Measurements from ENCODE around the gene SCIMP. TPM values are rescaled to one million over a fixed set of nuclear protein-coding genes. Genes with fewer than 3 reads are reported as not detected.
"Not testable (repeated sequence)": the region's sequence is repeated elsewhere in the genome, so short reads cannot be mapped to it uniquely, and the experiment has no call there.

Gene SCIMP
- polyA plus RNA-seq, 1 of the 3 experiments (the other 2 are of a cell fraction): not detected

GRCh38 chr17:5225668-5226457 lies 8.8 kb downstream of the SCIMP start:
- Histone ChIP-seq H3K9me3 (no peaks in the 10 kb centered on the region), H3K79me2 (ENCODE audit: insufficient read depth) (no peaks in the 10 kb centered on the region), H4K20me1 (ENCODE audit: insufficient read depth) (no peaks in the 10 kb centered on the region), H3K4me1 (ENCODE audit: control insufficient read depth in 1 of 2, insufficient read depth in 2 of 2, low read depth in 1 of 2, low read length in 1 of 2) (no peaks in the 10 kb centered on the region), H2AFZ (ENCODE audit: low read depth) (no peak overlapping the region), H3K27me3 (ENCODE audit: insufficient read depth) (no peaks in the 10 kb centered on the region), H3K9me2 (no peaks in the 10 kb centered on the region), H3K27ac (ENCODE audit: low read depth in 2 of 2, low read length in 1 of 2) (no peak overlapping the region), H3K4me3 (ENCODE audit: low read depth in 2 of 2, low read length in 1 of 2) (no peak overlapping the region), H3K4me2 (no peak overlapping the region), H3F3A (replicated peaks; ENCODE audit: insufficient read depth) (no peaks in the 10 kb centered on the region), H3K36me3 (replicated peaks in 1 of 2; ENCODE audit: control insufficient read depth in 1 of 2, insufficient read depth in 2 of 2, low read length in 1 of 2) (no peaks in the 10 kb centered on the region), H3K9ac (no peak overlapping the region)
- DNase-seq: no peak
- ChIA-PET POLR2A (no interaction called here), CTCF (interaction anchor here (1.2 kb wide), 1 partner anchor 11 kb away, joined by 3 read pairs; no protein-coding TSS in a partner anchor)
- TF ChIP-seq FOSL2 (IDR thresholded peaks at IDR 0.05; ENCODE audit: borderline replicate concordance, low read depth) (no peak), RAD21 (IDR thresholded peaks at IDR 0.05; ENCODE audit: low read length) (no peak), TAF1 (IDR thresholded peaks at IDR 0.05; ENCODE audit: borderline replicate concordance, low read depth, low read length) (no peak), SMC3 (IDR thresholded peaks at IDR 0.05; ENCODE audit: low read depth, low read length) (no peak), FOXM1 (IDR thresholded peaks at IDR 0.05; ENCODE audit: low read depth) (no peak), ZBTB33 (IDR thresholded peaks at IDR 0.05; ENCODE audit: borderline replicate concordance, low read depth) (no peak), MEF2A (IDR thresholded peaks at IDR 0.05; ENCODE audit: borderline replicate concordance, low read depth) (no peak), EZH2phosphoT487 (IDR thresholded peaks at IDR 0.05; ENCODE audit: borderline replicate concordance, low read depth) (no peak), RFX5 (IDR thresholded peaks at IDR 0.05; ENCODE audit: low read length) (no peak), IRF3 (IDR thresholded peaks at IDR 0.05; ENCODE audit: low read depth, low read length) (no peak), USF1 (IDR thresholded peaks at IDR 0.05; ENCODE audit: borderline replicate concordance, low read depth) (no peak), RXRA (IDR thresholded peaks at IDR 0.05; ENCODE audit: borderline replicate concordance, low read depth) (no peak), CHD2 (IDR thresholded peaks at IDR 0.05; ENCODE audit: low read length, partially characterized antibody) (no peak), YY1 (IDR thresholded peaks at IDR 0.05; ENCODE audit: low read depth) (no peak), SIN3A (IDR thresholded peaks at IDR 0.05; ENCODE audit: borderline replicate concordance, low read depth, low read length) (no peak)
- 91% methylated on average over 17 of the region's 17 CpGs for WGBS (ENCODE audit: low lambda C conversion rate)

GRCh38 chr17:5221912-5222311 lies 12.7 kb downstream of the SCIMP start:
- H2AFZ ChIP-seq (ENCODE audit: low read depth); H3K27ac ChIP-seq (ENCODE audit: low read depth in 2 of 2, low read length in 1 of 2); DNase-seq; H3K4me1 ChIP-seq (ENCODE audit: control insufficient read depth in 1 of 2, insufficient read depth in 2 of 2, low read depth in 1 of 2, low read length in 1 of 2); POLR2A ChIA-PET; H3K36me3 ChIP-seq (replicated peaks in 1 of 2; ENCODE audit: control insufficient read depth in 1 of 2, insufficient read depth in 2 of 2, low read length in 1 of 2); H3K4me2 ChIP-seq; H3K9me3 ChIP-seq; H4K20me1 ChIP-seq (ENCODE audit: insufficient read depth); H3K9ac ChIP-seq; H3F3A ChIP-seq (replicated peaks; ENCODE audit: insufficient read depth); H3K79me2 ChIP-seq (ENCODE audit: insufficient read depth); H3K27me3 ChIP-seq (ENCODE audit: insufficient read depth); H3K9me2 ChIP-seq; CTCF ChIA-PET; H3K4me3 ChIP-seq (ENCODE audit: low read depth in 2 of 2, low read length in 1 of 2): not testable (repeated sequence)
- 92% methylated on average over 12 of the region's 12 CpGs for WGBS (ENCODE audit: low lambda C conversion rate)
